Right renal pelvis (tissue), 4 donors: Measurements from ENCODE around the gene UGT2B7. TPM values are rescaled to one million over a fixed set of nuclear protein-coding genes. Genes with fewer than 3 reads are reported as not detected.
"Not testable (repeated sequence)": the region's sequence is repeated elsewhere in the genome, so short reads cannot be mapped to it uniquely, and the experiment has no call there.

Source experiments
- DNase-seq, 4 donors: peaks; one replicate each; pipeline ENCODE4 v3.0.0-alpha.2; 2013; ENCODE audit warnings: low read depth in 4 of 4, low spot score in 3 of 4, missing footprints in 1 of 4
- polyA plus RNA-seq, 4 donors: library from polyadenylated mRNA; unstranded; fragments of 120-200 nt; gene quantifications; one replicate each; pipeline ENCODE4 v1.2.1, GENCODE V29; 2013; ENCODE audit not compliant: insufficient read length in 4 of 4

UGT2B7 gene
- polyA plus RNA-seq, 4 donors, result 64.4 to 94.6 (median 82.2) TPM

GRCh38 chr4:69078852-69079251 is 17.4 kb upstream of the UGT2B7 start:
- DNase-seq, result no peak

DNA sequence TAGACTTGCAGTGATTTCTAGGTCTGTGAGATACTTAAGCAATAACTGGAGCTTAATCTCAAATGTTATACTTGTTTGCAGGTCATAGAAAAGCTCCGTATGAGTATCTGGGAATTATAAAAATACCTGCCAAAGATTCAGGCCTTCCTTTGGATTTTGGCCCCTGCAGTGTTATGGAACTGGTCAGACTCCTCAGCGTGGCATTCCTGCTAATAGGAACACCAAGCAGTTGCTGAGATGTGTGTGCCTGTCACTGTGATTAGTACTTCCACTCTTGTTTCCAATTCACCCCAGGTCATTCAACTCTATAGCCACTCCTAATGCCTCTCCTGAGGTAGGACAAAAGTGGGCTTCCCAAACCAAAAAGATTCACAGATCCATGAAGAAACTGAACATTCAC is 7.8 kb upstream of the UGT2B7 start:
- DNase-seq, result no peak

DNA sequence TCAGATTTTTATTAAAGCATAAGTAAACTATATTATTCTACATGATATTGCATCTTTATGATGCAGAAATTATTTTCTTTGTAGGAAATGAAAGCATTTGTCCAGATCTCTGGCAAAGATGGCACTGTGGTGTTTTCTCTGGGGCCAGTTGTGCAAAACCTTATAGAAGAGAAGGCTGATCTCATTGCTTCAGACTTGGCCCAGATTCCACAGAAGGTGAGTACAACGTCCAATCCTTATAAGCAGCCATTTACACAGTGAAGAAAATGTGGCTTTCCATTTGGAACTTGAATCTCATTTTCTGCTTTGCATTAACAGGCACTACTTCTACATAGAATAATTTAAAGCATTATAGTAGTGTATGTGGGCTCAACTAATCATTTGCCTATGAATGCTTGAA is 6.9 kb upstream of the UGT2B7 start:
- no peak for DNase-seq

GRCh38 chr4:69092190-69092589 is 4.1 kb upstream of the UGT2B7 start:
- DNase-seq, result no peak

DNA sequence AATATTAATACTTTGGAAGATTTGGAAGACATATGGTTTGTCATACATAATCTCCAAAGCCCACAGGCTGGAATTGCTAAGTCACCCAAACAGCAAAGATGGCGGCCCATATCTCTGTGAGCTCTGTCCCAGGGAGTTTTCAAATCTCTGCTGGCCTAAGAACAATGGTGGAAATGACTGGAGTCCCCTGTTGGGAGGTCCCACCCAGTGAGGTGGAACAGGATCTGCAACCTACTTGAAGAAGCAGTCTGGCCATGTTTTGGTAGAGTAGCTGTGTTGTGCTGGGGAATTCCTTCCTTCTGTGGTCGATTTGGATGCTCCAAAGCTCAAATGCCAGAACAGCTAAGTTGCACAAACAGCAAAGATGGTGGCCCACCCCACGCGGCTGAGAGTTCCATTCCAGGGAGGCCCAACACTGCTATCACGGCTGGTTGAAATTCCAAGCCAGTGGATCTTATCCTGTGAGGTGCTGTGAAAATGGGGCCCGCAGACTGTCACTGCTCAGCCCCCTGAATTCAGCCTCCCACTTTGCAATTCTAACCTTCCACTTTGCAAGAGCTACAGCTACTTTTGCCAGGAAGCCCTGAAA is 3.2 kb upstream of the UGT2B7 start:
- DNase-seq, result no peak

GRCh38 chr4:69093681-69094080 is 2.6 kb upstream of the UGT2B7 start:
- DNase-seq, result no peak

DNA sequence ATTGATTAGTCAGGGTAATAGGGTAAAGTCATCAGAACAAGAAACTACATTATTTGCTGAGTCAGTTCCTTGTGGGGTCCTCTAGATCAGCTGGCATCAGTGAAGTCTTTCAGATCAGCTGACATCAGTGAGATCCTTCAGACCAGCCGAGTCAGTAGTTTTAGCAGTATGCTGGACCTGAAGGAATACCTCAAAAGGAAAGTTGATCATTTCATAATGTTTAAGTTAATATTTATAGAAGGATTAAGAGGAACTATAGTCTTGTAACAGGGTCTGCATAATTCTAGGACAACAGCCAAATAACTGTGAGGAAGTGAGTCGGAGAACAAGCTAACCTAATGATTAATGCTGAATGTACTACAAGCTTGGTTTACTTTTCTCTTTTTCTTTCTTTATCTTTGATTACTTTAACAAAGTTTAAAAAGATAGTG is 958 bp upstream of the UGT2B7 start:
- peak in 1 of 4 donors; percentile 4 for DNase-seq

DNA sequence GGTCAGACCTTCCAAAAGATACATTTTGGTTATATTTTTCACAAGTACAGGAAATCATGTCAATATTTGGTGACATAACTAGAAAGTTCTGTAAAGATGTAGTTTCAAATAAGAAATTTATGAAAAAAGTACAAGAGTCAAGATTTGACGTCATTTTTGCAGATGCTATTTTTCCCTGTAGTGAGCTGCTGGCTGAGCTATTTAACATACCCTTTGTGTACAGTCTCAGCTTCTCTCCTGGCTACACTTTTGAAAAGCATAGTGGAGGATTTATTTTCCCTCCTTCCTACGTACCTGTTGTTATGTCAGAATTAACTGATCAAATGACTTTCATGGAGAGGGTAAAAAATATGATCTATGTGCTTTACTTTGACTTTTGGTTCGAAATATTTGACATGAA is 536 bp downstream of the UGT2B7 start:
- no peak for DNase-seq

GRCh38 chr4:69098470-69098869 is 2.2 kb downstream of the UGT2B7 start:
- DNase-seq, result no peak

DNA sequence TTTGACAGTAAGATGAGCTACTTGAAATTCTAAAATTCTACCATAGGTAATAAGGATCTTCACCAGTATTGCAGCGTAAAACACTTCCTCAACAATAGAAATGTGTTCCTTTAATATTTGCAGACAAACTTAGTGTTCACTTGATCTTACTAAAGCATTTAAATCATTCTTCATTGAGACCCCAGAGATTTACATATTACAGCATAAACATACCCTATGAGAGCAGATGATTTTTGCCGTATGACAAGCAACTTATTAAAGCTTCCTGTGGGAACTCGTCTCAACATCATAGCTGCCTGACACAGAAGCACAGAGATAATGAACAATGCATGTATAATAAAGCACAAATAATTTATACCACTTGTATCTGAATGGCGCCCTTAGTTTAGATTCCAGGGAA is 3.6 kb downstream of the UGT2B7 start:
- DNase-seq, result no peak

DNA sequence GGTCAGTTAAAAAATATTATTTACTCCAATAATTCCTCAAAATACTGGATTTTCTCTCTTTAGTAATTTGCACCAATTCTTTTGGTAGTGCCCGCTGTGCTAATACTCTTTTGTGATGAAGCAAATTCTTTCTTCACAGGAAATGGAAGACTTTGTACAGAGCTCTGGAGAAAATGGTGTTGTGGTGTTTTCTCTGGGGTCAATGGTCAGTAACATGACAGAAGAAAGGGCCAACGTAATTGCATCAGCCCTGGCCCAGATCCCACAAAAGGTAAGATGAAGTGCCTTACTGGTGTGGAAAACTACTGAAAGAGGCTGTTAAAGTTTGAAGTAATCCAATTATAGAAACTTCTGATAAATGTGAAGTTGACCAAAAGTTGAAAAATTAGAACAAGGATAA is 6.4 kb downstream of the UGT2B7 start:
- not testable (repeated sequence) for DNase-seq

DNA sequence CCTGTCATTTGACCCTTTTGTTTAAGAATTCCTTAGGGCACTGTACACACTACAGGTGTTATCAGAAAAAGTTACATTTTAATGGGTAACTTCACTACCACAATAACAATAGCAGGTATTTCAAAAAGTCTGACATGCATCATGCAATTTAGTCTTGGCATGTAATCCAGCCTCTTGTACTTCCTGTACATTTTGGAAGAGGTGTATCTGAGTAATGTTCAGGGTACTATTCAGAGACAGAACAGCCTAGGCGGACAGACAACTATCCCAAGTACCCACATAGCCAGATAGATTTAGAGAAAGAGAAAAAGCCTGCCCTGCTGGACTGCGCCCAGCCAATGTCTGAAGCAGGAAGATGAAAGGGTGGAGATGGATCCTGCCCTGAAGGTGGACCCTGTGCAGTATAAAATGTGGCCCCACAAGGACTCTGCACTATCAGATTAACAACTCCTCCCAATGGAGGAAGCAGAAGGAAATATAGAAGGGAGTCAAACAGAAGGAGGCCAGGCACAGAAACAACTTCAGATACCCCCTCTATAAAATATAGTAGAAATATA is 8.5 kb downstream of the UGT2B7 start:
- DNase-seq, result no peak

- not testable (repeated sequence) for DNase-seq
Observed at GRCh38 chr4:69115151-69115850, 19.0 kb downstream of the UGT2B7 start.

DNA sequence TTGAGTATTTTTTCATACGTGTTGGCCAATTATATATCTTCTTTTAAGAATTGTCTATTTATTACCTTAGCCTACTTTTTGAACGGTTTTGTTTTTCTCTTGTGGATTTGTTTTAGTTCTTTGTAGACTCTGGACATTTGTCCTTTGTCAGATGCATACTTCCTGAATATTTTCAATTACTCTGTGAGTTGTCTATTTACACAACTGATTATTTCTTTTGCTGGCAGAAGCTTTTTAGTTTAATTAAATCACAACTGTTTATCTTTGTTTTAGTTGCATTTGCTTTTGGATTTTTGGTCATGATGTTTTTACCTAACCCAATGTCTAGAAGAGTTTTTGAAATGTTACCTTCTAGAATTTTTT is 19.6 kb downstream of the UGT2B7 start:
- DNase-seq, result no peak

GRCh38 chr4:69116645-69117321 is 20.5 kb downstream of the UGT2B7 start:
- no peak for DNase-seq

GRCh38 chr4:69120870-69121269 is 24.6 kb downstream of the UGT2B7 start:
- DNase-seq, result no peak

DNA sequence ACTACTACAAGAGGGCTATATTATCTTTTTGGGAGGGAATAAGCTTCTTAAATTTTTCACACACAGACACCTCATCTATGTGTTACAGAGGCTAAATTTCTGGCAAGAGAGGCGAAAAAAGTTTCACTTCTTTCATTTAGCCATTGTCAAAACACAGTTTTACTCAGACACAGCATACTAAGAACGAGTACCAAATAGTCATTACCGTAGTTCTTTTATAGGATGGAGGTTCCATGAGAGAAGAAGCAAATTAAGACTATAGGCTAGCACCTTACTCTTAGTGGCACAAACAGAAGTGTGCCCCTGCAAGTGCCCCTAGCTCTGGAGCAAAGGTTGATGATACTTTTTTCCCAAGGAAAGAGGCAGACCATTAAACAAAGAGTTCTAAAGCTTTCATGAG is 26.2 kb downstream of the UGT2B7 start:
- no peak for DNase-seq

DNA sequence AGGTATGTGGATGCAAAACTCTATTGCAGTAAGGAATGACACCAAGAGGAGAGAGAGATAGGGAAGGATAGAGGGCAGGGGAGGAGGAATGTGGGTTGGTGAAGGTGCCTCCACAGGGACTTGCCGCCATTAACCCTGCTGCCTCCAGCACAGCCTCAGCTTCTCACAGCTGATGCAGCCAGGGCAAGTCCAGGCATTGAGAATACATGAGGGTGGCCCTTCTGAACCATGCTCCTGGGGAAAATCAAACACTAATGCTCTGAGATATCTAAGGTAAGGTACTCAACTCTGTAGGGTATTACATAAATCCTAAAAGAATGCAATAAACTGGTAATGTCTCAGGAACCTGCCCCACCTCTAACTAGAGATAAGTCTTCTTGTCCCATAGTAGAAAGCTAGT is 28.7 kb downstream of the UGT2B7 start:
- DNase-seq, result no peak

- DNase-seq, result no peak
Observed at GRCh38 chr4:69126024-69126423, 29.8 kb downstream of the UGT2B7 start.

GRCh38 chr4:69133993-69134392 is 37.7 kb downstream of the UGT2B7 start:
- DNase-seq, result no peak

- DNase-seq, result no peak
Observed at GRCh38 chr4:69134471-69134870, 38.2 kb downstream of the UGT2B7 start.

- no peak for DNase-seq
Observed at GRCh38 chr4:69141320-69141719, 45.0 kb downstream of the UGT2B7 start.
